Astrocyte of the cerebellum (primary cell): ENCODE measurements around the gene MSMP.

ENCODE experiments used
- DNase-seq: peaks from one replicate; pipeline ENCODE4 v3.0.0-alpha.2; 2011; ENCODE audit warnings: low read depth
- H3K4me3 ChIP-seq: 2 replicates; pipeline ENCODE4 v1.5.1; 2011; ENCODE audit warnings: mild to moderate bottlenecking, low read depth, low read length, moderate library complexity
- CTCF ChIP-seq: IDR thresholded peaks from 2 replicates; pipeline ENCODE4 v1.5.1; 2012; ENCODE audit warnings: low read length, low read depth, moderate library complexity, mild to moderate bottlenecking; ENCODE audit errors: missing control alignments
- in situ Hi-C: cut with HindIII; loops from 2 replicates; pipeline ENCODE4 v1.10.0; 2017; ENCODE audit warnings: low sequenced_read_pairs

The MSMP gene

DNA sequence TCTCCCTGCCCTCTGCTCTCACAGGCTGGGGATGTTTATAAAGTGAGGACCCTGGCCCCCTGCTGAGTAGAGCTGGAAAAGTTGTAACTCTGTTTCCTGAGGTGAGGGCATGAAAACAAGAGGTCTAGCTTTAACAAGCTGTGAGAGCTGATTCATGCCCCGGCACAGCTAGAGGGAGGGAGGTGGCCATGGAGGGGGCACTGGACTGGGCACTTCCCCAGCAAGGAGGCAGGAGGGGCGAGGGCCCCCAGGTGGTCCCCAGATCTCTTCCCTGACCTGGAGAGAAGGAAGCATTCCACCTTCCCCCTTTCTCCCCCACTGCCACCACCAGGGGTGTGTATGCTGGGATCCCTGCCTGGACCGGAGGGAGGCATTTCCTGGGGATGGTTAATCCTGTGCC lies at the start of gene MSMP:
Gene MSMP, minus strand, starts transcription at position 13 of the 400 bp plus-strand sequence. CDS start 147 bp downstream, outside the sequence.
- in situ Hi-C loops: loop anchor here (25.0 kb wide), 1 partner anchor 133 kb away; no protein-coding TSS in a partner anchor
- no peak within 1 kb of the TSS for H3K4me3 ChIP-seq
- DNase-seq: no peak
- TF ChIP-seq CTCF: no peak

DNA sequence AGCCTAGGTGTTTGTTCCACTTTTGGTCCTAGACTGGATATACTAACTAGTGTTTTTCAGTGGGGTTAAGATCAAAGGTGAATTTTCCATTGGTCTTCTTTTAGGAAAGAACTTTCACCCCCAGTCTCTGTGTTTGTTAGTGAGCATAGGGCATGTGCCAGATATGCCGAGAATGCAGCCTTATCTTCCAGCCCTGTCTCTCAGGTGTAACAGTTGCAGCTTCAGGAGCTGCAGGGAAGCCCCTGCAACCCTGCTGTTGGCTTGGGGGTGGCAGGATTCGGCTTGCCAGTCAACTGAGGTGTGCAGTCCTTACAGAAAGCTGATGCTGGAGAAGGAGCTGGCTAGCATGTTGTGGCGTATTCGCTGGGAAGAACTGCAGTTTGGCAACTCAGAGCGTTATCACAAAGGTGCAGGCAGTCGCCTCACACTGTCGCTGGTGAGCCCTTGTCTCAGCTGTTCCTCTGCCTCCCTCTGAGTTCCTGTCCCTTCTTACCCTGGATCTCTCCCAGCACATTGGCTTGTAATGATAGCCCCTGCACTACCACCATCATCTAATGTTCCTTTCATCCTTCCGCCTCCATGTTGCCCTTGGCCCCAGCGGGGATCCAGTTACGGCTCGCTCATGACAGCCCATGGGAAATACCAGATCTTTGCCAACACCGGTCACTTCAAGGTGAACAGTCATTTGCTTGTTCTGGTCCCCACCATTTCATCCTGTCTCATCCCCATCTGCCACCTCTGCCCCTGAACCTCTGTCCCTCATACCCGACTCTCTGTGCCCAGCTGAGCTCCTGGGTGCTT lies 47.5 kb upstream of the MSMP start:
- no peak overlapping the region for H3K4me3 ChIP-seq
- in situ Hi-C loops: no loop called here
- no peak for TF ChIP-seq CTCF
- DNase-seq: no peak

DNA sequence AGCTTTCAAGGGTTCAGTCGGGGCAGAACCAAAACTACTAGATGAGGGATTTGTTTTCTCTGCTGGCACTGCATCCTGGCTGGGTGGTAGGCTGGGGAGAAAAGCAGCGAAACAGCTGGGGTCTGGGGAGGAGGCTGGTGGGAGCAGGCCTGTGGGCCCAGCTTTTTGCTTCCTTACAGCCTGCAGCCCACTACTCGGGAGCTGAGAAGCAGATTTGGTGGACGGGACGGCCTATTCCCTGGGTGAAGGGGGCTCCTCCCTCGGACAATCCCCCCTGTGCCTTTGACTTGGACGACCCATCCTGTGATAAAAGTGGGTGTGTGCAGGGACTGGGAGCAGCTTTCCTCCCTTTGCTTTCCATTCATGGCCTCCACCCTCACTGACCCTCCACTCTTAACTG lies 46.5 kb upstream of the MSMP start:
- DNase-seq: no peak
- no peak for TF ChIP-seq CTCF
- in situ Hi-C loops: no loop called here
- no peak overlapping the region for H3K4me3 ChIP-seq

- DNase-seq: no peak
- in situ Hi-C loops: no loop called here
- no peak for TF ChIP-seq CTCF
Observed at GRCh38 chr9:35798658-35799374, 44.7 kb upstream of the MSMP start.

GRCh38 chr9:35797311-35798109 lies 43.4 kb upstream of the MSMP start:
- no peak for DNase-seq
- in situ Hi-C loops: no loop called here
- no peak overlapping the region for H3K4me3 ChIP-seq
- TF ChIP-seq CTCF: no peak

More at GRCh38 chr9:35798658-35799374, 44.7 kb upstream of the MSMP start:
- no peak overlapping the region for H3K4me3 ChIP-seq

DNA sequence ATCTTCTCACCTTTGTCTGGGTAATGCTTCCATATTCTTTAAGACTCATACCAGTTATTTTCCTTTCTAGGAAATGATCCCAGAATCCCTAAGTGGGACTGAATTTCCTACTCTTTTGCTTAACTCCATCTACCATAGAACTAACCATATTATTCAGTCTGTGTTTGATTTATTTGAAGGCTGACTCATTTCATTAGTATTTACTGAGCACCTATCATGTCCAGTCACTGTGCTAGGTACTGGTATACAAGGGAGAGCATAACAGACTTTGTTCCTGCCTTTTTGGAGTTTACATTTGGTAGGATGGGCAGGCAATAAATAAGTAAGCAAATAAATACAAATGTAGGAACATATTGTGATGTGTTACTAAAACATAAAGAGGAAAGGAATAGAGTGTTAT lies 41.6 kb upstream of the MSMP start:
- no peak overlapping the region for H3K4me3 ChIP-seq
- no peak for DNase-seq
- in situ Hi-C loops: no loop called here
- TF ChIP-seq CTCF: no peak
